Mammary epithelial cell (primary cell): ENCODE results near the gene DNAJC1.

Experiments used
- EZH2 ChIP-seq: IDR thresholded peaks from 2 replicates; pipeline ENCODE4 v1.6.1; 2012; ENCODE audit warnings: low read length, inconsistent platforms, borderline replicate concordance
- TF ChIP-seq, protein P1 (sequence below), 2 donors: IDR thresholded peaks in 1 of 2; conservative IDR thresholded peaks in 1 of 2; 2 replicates each; pipeline ENCODE4 v1.5.1; 2011 to 2012; ENCODE audit warnings: inconsistent platforms in 2 of 2, low read length in 2 of 2, mild to moderate bottlenecking in 2 of 2, control low read depth in 1 of 2, low read depth in 1 of 2; ENCODE audit not compliant: insufficient read depth in 1 of 2; ENCODE audit errors: extremely low read depth in 1 of 2

DNA sequence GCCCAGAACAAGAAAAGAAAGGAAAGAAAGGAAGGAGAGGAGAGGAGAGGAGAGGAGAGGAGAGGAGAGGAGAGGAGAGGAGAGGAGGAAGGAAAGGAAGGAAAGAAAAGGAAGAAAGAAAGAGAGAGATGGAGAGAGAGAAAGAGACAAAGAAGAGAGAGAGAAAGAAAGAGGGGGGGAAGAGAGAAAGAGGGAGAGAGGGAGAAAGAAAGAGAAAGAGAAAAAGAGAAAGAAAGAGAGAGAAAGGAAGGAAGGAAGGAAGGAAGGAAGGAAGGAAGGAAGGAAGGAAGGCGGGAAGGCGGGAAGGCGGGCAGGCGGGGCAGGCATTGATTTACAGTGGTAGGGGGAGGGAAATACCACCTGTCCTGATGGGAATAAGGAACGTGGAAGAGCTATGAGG lies 92.7 kb downstream of the DNAJC1 start:
- TF ChIP-seq, protein P1, sequence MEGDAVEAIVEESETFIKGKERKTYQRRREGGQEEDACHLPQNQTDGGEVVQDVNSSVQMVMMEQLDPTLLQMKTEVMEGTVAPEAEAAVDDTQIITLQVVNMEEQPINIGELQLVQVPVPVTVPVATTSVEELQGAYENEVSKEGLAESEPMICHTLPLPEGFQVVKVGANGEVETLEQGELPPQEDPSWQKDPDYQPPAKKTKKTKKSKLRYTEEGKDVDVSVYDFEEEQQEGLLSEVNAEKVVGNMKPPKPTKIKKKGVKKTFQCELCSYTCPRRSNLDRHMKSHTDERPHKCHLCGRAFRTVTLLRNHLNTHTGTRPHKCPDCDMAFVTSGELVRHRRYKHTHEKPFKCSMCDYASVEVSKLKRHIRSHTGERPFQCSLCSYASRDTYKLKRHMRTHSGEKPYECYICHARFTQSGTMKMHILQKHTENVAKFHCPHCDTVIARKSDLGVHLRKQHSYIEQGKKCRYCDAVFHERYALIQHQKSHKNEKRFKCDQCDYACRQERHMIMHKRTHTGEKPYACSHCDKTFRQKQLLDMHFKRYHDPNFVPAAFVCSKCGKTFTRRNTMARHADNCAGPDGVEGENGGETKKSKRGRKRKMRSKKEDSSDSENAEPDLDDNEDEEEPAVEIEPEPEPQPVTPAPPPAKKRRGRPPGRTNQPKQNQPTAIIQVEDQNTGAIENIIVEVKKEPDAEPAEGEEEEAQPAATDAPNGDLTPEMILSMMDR (conservative IDR thresholded peaks at IDR 0.05 in 1 of 2, IDR thresholded peaks at IDR 0.05 in 1 of 2; ENCODE audit: extremely low read depth in 1 of 2, insufficient read depth in 1 of 2, low read depth in 1 of 2, low read length in 2 of 2): no peak
- TF ChIP-seq EZH2: no peak
